GM18909 (cell line): ENCODE measurements around the gene NR6A1.
A peak's percentile ranks its signal among the peaks of the same experiment; 100 is the strongest.
"Not testable (repeated sequence)": the region's sequence is repeated elsewhere in the genome, so short reads cannot be mapped to it uniquely, and the experiment has no call there.

Experiments
- ATAC-seq: cut with Tn5 transposase; IDR thresholded peaks from one replicate; pipeline ENCODE4 v1.9.1; 2021; ENCODE audit warnings: mild to moderate bottlenecking; ENCODE audit not compliant: unreplicated experiment, poor library complexity

Gene NR6A1

DNA sequence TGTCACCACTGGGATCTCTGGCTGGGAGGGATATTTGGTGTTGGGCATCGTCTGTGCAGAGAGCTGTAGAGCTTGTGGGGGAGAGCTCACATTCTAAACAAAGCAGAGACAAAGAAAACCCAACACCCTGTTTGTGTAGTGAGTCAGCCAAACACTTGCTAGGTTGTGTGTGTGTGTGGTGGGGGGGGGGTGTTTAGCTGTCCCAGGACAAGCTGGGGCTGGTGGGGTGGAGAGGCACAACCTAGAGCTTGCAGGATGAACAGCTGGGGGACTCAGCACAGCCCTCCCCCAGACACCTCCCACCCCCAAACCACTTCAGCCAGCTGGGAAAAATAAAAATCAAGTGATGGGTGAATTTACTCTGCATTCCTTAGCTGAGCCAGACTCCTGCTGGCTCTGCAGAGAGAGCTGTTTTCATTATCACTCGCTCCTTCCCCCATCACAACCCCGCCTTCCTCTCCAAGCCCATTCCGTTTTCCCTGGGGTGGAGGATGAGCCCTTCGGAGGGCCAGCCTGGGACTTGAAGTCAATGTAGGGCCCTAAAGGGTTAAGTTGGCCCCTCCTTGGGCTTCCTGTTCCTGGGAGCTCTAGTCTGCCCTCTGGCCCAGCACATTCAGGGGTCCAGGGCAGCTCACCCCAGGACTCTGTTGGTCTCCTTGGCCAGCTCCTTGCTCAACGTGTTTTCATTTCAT, 8.4 kb upstream of the NR6A1 start:
- no peak for ATAC-seq

DNA sequence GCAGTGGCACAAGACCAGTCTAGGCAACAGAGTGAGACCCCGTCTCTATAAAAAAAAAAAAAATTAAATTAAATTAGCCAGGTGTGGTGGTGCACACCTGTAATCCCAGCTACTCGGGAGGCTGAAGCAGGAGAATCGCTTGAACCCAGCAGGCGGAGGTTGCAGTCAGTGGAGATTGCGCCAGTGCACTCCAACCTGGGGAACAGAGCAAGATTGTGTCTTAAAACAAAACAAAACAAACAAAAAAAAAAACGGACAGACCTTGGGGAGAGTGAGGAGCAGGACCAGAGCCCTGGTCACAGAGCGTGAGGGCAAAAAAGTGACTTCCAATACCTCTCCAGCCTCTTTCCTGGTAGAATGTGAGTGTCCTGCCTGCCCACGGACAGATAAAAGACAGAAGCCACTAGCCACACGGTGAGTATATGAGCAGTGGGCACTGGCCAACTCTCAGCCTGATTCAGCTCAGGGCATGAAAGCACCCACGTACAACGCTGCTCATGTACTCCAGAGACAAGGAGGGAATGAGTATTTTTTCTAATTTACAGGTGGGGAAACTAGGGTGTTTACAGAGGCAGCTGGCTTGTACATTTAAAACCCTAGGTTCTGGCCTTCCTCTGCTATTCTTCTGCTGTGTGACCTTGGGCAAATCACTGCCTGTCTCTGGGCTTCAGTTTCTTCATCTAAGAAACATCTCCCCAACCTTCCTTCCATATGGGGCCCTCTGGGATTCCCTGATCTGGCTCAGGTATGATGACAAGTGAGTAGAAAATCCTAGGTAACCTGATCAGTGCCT, 7.7 kb upstream of the NR6A1 start:
- no peak for ATAC-seq

- no peak for ATAC-seq
Observed at GRCh38 chr9:124776954-124777648, 6.0 kb upstream of the NR6A1 start, which contains the start of gene OLFML2A. OLFML2A (plus strand) TSS chr9:124777133; CDS start chr9:124777271, 138 bp downstream.

DNA sequence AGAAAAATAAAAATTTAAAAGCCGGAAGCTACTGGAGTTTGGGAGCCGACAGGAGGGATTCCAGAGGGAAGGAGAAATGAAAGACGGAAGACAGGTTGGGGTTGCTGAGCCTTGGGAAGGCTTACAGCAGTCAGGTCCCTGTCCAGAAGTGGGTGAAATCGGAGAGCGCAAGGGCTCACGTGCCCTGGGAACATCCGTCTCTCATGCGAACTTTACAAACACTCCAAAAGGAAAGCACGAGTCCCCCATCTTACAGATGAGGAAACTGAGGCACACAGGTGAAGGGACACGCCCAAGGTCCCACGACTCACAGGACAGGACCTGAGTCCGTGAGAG, 5.5 kb upstream of the NR6A1 start:
- ATAC-seq, result no peak

GRCh38 chr9:124774129-124774978, 3.2 kb upstream of the NR6A1 start:
- ATAC-seq, result peak; percentile 27

DNA sequence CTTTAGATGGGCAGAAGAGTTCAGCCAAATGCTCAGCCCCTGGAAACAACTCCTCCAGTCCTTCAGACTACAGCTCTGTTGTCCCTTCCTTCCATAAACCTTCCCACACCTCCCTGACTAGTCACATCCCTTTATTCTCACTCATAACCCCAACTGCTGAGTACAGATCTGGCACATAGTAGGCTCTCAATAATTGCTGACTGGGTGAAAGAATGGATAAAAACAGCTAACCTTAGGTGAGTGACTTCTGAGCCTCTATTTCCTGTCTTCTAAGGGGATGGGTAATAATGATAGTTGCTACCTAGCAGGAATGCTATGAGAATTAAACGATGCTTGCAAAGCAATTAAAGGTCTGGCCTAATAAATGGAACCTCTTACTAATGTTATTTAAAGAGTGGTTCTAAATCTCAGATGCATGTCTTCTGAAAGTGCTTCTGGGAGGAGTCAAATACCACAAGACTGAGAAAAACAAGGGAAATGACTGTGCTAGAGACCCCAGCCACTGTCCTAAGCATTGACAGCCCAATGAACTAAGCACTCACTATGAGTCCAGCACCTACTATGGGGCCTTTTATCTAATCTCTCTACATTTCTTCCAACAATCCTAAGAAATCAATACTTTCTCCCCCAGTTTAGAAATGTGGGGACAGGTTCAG, 2.5 kb upstream of the NR6A1 start:
- ATAC-seq, result no peak

- ATAC-seq, result not testable (repeated sequence)
Observed at GRCh38 chr9:124772877-124773276, 1.8 kb upstream of the NR6A1 start.

- no peak for ATAC-seq
Observed at GRCh38 chr9:124771867-124772679, 962 bp upstream of the NR6A1 start.

GRCh38 chr9:124770359-124771020, 621 bp downstream of the NR6A1 start:
- ATAC-seq, result no peak

DNA sequence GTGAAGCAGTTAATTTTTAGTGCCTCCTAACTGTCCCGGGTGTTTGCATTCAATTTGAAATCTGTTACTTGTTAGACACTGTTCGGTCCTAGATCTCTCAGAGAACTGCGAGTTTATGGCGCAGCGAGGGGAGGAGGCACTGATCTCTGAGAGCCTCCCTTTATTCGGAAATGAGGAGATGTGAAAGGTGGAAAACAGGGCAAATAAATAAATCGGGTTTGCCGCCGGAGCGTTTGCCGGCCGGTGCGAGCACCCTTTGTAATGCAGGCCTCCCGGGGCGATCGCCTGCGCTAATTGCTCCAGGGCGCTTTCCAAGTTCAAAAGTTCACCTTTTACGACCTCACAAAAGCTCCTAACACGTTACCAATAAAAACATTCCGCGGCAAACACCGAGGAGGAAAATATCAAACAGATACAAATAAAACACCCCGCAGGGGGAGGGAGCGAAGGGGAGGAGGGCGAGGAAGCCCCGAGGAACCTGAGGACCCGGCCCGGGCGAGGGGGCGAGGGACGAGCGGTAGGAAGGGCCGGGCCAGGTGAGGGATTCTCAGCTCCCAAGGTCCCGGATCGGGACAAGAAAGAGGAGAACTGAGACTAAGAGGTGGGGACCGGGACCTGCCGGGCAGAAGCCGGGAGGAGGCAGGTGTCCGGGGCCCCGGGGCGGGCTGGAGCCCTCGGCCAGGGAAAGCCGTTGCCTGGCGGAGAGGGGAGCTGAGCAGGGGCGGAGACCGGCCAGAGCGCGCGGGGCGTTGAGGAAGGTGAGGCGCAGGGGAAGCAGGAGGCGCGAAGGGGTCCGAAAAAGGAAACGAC, 1.4 kb downstream of the NR6A1 start:
- ATAC-seq, result no peak

DNA sequence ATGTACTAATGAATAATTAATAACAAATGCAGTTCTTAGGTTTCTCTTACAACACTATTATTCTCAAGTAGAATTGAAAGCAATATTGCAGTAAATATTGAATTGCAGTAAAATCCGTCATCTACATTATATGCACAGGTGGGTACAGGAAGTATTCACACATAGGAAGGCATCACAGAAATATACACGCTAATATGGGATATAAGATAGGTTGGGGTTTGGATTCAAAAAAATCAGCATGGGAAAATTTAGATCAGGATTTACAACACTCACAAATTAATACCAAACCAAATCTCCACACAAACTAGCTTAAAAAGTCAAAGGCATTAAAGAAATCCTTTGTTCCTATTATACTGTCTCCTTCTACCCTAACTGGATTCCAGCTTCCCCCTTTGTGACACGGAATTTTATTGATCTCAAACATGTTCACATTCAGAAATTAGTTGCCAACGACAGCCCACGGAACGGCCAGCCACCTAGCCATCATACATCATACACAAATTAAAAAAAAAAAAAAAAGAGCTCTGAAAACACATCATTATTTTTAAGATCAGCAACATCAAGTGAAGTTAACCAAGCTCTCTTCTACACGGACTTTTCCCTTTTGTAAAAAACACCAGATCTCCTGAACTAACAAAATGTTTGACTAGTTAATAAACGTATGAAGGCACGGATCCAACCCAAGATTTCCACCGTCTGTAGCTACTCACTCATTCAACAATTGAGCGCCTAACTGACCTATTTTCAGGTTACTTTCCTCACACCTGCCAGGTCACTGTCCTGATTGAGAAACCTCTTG, 2.2 kb downstream of the NR6A1 start:
- no peak for ATAC-seq

GRCh38 chr9:124768334-124768733, 2.8 kb downstream of the NR6A1 start:
- ATAC-seq, result no peak

GRCh38 chr9:124767821-124768220, 3.3 kb downstream of the NR6A1 start:
- ATAC-seq, result no peak

- ATAC-seq, result no peak
Observed at GRCh38 chr9:124766815-124767554, 4.1 kb downstream of the NR6A1 start.

DNA sequence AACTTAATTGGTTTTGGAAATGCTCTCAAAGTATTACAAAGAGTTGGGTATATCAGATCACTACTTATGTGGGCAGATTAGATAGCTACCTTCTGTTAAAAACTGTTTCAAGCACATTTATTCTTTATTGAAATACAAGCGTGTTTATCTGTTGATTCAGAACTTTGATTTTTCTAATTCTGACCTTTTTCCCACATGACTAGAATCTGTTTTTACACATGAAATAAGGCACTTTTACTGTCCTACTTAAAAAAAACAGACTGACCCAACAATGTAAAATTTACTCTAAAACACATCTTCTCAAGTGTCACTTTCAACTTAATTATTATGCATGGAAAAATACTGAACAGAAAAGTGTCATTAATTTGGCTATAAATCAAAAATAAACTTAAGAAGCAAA, 4.8 kb downstream of the NR6A1 start:
- no peak for ATAC-seq

DNA sequence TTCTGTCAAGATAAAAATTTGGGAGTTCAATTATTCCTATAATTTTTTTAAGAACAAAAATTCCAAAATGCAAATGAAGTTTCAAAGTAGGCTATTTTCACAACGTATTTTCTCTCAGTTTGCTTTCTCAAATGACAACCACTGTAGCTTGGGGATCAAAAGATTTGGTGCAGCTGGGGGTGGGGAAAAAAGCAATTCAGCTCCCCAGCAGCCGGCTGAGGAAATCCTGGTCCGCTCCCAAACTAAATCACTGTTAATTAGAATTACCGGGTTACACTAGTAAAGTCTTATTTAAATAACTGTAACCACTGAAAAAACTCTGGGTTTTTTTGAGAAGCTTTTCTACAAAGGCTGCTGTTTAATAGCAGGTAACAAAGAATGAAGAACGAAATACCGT, 5.7 kb downstream of the NR6A1 start:
- ATAC-seq, result no peak
